Fibroblast of villous mesenchyme (primary cell): Measurements from ENCODE around the gene NCOA3. TPM values are rescaled to one million over a fixed set of nuclear protein-coding genes. Genes with fewer than 3 reads are reported as not detected.

Experiments
- DNase-seq: peaks from one replicate; pipeline ENCODE4 v3.0.0-alpha.2; 2010; ENCODE audit warnings: low read depth
- H3K4me3 ChIP-seq: 2 replicates; pipeline ENCODE4 v1.5.1; 2011; ENCODE audit warnings: low read depth, mild to moderate bottlenecking, low read length
- CTCF ChIP-seq: IDR thresholded peaks from 2 replicates; pipeline ENCODE4 v1.5.1; 2012; ENCODE audit warnings: low read depth, mild to moderate bottlenecking, low read length; ENCODE audit not compliant: insufficient read depth
- total RNA-seq: library from RNA; depleted of rRNA; stranded (reverse); fragments of >200 nt; gene quantifications from 2 replicates; pipeline ENCODE4 v1.2.3, GENCODE V29; 2012

The NCOA3 gene
- total RNA-seq, 1 donor, result 63.0 TPM

DNA sequence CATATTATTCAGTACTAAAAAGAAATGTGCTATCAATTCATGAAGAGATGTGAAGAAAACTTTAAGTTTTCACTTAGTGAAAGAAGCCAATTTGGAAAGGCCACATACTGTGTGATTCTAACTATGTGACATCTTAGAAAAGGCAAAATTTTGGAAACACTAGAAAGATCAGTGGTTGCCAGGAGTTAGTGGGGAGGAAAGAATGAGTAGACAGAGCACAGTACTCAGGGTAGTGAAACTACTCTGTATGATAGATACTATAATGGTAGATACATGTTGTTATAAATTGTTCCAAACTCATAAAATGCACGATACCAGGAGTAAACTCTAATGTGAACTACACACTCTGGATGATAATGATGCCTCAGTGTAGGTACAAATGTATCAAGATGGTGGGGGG is 14.2 kb downstream of the NCOA3 start:
- TF ChIP-seq CTCF, result no peak
- H3K4me3 ChIP-seq, result no peak overlapping the region
- DNase-seq, result no peak

DNA sequence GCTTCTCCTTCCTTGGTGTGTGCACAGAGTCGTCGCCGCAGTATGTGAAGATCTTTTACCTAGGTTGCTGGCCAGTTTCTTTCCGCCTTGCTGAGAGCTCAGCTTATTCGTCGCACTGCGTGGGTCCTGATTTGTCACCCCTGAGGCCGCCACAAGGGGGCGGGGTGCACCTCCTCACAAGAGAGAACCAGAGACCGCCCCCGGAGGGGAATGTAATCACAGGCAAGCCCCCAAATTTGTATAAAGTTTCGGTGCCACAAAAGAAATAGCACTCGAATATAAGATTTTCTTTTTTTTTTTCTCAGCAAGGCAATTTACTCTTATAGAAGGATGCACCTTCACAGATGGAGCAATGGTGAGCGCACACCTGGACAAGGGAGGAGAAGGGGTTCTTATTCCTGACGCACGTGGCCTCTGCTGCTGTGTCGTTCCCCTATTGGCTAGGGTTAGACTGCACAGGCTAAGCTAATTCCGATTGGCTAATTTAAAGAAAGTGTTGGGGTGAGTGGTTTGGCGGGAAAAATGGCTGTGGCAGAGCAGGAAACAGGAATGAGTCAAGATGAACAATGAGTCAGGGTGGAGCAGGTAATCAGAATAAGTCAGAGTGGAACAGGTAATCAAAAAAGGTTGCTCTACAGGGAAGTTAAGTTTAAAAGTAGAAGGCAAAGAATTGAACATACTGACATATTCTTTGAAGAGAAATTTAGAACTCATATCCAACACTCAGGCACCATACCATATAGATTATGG is 19.5 kb downstream of the NCOA3 start:
- DNase-seq, result no peak
- H3K4me3 ChIP-seq, result no peak overlapping the region
- TF ChIP-seq CTCF, result peak; percentile 30

DNA sequence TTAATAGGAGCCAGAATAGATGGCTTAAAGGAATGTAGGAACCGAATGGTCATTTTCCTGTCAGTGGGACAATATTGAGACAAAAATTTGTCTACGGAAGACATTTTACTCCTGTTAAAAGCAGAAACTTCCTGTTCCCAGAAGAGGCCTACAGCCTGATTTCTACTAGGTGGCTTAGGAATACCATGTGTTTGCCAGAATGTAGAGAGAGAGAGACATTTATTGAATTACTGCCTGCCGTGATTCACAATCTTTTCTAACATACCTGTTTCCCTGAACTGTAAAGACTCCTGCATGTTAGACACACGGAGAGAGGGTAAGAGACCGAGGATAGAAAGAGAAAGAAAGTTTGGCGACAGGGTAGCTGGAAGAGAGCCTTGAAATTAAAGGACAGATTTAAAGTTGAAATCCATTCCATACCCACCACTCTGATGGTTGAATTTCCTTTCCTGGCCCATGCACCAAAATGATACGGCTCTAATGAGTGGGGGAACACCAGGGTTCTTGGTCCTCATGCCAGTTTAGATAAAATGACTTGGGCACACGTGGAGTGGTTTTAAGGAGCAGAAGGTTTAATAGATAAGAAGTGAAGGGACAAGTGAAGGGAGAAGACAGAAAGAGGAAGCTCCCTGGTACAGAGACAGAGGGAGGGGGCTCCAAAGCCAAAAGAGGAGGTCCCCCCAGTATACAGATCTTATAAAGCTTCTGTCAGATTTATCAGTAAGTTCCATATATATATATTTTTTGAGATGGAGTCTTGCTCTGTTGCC is 22.5 kb downstream of the NCOA3 start:
- no peak overlapping the region for H3K4me3 ChIP-seq
- no peak for DNase-seq

DNA sequence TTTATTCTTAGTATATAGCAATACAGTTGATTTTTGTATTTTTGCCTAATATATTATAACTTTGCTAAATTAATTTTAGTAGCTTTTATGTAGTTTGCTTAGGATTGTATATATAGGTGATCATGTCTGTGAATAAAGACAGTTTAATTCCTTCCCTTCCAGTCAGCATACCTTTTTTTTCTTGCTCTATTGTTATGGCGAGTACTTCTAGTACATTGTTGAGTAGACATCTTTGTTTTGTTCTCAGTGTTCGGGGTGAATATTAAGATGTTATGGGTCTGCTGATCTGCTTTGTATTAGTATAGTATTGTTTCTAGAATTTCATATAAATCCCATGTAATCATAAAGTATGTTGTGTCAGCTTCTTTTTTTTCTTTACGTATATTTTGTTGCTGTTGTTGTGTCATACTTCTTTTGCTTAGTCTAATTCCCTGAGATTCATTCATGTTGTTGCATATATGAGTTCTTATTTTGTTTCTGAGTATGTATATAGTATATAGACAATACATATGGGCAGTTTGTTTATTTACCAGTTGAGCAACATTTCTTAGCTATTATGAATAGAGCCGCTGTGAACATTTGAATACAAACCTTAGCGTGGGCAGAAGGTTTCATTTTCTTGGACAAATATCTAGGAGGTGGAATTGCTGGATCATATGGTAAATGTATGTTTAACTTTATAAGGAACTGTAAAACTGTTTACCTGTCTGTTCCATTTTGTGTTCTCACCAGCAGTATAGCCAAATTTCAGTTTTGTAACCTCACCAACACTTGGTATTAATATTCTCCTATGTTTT is 25.5 kb downstream of the NCOA3 start:
- DNase-seq, result no peak
- no peak for TF ChIP-seq CTCF
- H3K4me3 ChIP-seq, result no peak overlapping the region

More for the DNA sequence above, 22.5 kb downstream of the NCOA3 start:
- no peak for TF ChIP-seq CTCF

GRCh38 chr20:47529840-47530239 is 28.2 kb downstream of the NCOA3 start:
- DNase-seq, result peak; percentile 82
- TF ChIP-seq CTCF, result no peak
- no peak overlapping the region for H3K4me3 ChIP-seq

- DNase-seq, result no peak
- TF ChIP-seq CTCF, result no peak
- H3K4me3 ChIP-seq, result no peak overlapping the region
Observed at GRCh38 chr20:47531458-47531857, 29.8 kb downstream of the NCOA3 start.
